Measurements from ENCODE around the gene SNAI1. TPM values are rescaled to one million over a fixed set of nuclear protein-coding genes. Genes with fewer than 3 reads are reported as not detected.

Gene SNAI1
- total RNA-seq, 2 experiments from 2014 or later: 0.21 to 0.61 TPM

- CTCF ChIA-PET: interaction anchor here (2.0 kb wide), 1 partner anchor 42 kb away, joined by 7 read pairs; no protein-coding TSS in a partner anchor
- no peaks in the 10 kb centered on the region for H3K9me3 Mint-ChIP-seq (ENCODE audit: low read depth)
Observed at GRCh38 chr20:50029083-50029696, 46.4 kb downstream of the SNAI1 start.

GRCh38 chr20:50029697-50030461 is 47.1 kb downstream of the SNAI1 start:
- H3K27me3 Mint-ChIP-seq: no peaks in the 10 kb centered on the region
- H3K4me1 Mint-ChIP-seq: no peaks in the 10 kb centered on the region
- CTCF ChIA-PET: interaction anchor here (1.7 to 2.0 kb wide), 2 partner anchors 41 to 51 kb away, joined by 5 to 7 read pairs; no protein-coding TSS in a partner anchor
- no peaks in the 10 kb centered on the region for H3K36me3 Mint-ChIP-seq
- DNase-seq: no peak
- ATAC-seq: no peak
- H3K27ac Mint-ChIP-seq: no peak overlapping the region
- H3K9me3 Mint-ChIP-seq (ENCODE audit: low read depth): no peaks in the 10 kb centered on the region
- no peak overlapping the region for H3K4me3 Mint-ChIP-seq

More at GRCh38 chr20:50029083-50029696, 46.4 kb downstream of the SNAI1 start:
- Mint-ChIP-seq H3K36me3 (no peaks in the 10 kb centered on the region), H3K4me3 (no peak overlapping the region), H3K4me1 (no peaks in the 10 kb centered on the region), H3K27ac (no peak overlapping the region), H3K27me3 (no peaks in the 10 kb centered on the region)
- no peak for ATAC-seq
- DNase-seq: no peak

- H3K4me3 Mint-ChIP-seq: no peak overlapping the region
- H3K9me3 Mint-ChIP-seq (ENCODE audit: low read depth): no peaks in the 10 kb centered on the region
- H3K36me3 Mint-ChIP-seq: no peaks in the 10 kb centered on the region
- no peaks in the 10 kb centered on the region for H3K4me1 Mint-ChIP-seq
- no peak for DNase-seq
- CTCF ChIA-PET: interaction anchor here (0.6 kb wide), 1 partner anchor 55 kb away, joined by 3 read pairs; no protein-coding TSS in a partner anchor
- H3K27ac Mint-ChIP-seq: no peak overlapping the region
- ATAC-seq: no peak
- H3K27me3 Mint-ChIP-seq: peaks cover 3% of the 10 kb centered on the region
Observed at GRCh38 chr20:50032955-50033666, 50.3 kb downstream of the SNAI1 start.

GRCh38 chr20:50034567-50035180 is 51.9 kb downstream of the SNAI1 start:
- ATAC-seq (no peak), DNase-seq (no peak)
- Mint-ChIP-seq H3K27ac (no peak overlapping the region), H3K9me3 (ENCODE audit: low read depth) (no peaks in the 10 kb centered on the region), H3K4me3 (no peak overlapping the region), H3K27me3 (peaks cover 4% of the 10 kb centered on the region), H3K4me1 (no peaks in the 10 kb centered on the region), H3K36me3 (no peaks in the 10 kb centered on the region)
- CTCF ChIA-PET: interaction anchor here (1.2 kb wide), 1 partner anchor 37 kb away, joined by 3 read pairs; no protein-coding TSS in a partner anchor

- H3K36me3 Mint-ChIP-seq: no peaks in the 10 kb centered on the region
- no peaks in the 10 kb centered on the region for H3K4me1 Mint-ChIP-seq
- no peak overlapping the region for H3K4me3 Mint-ChIP-seq
- DNase-seq: no peak
- CTCF ChIA-PET: interaction anchor here (1.2 to 2.2 kb wide), 3 partner anchors 35 to 57 kb away, joined by 3 to 13 read pairs (median 5); no protein-coding TSS in a partner anchor
- no peak for ATAC-seq
- no peak overlapping the region for H3K27ac Mint-ChIP-seq
- peaks cover 4% of the 10 kb centered on the region for H3K27me3 Mint-ChIP-seq
- no peaks in the 10 kb centered on the region for H3K9me3 Mint-ChIP-seq (ENCODE audit: low read depth)
Observed at GRCh38 chr20:50036703-50037102, 53.9 kb downstream of the SNAI1 start.

- no peak overlapping the region for H3K27ac Mint-ChIP-seq
- no peak for ATAC-seq
- no peak for DNase-seq
- H3K27me3 Mint-ChIP-seq: peaks cover 4% of the 10 kb centered on the region
- H3K4me3 Mint-ChIP-seq: no peak overlapping the region
- no peaks in the 10 kb centered on the region for H3K36me3 Mint-ChIP-seq
- CTCF ChIA-PET: interaction anchor here (1.2 to 2.2 kb wide), 3 partner anchors 34 to 58 kb away, joined by 3 to 13 read pairs (median 5); no protein-coding TSS in a partner anchor
- no peaks in the 10 kb centered on the region for H3K9me3 Mint-ChIP-seq (ENCODE audit: low read depth)
- no peaks in the 10 kb centered on the region for H3K4me1 Mint-ChIP-seq
Observed at GRCh38 chr20:50037123-50037522, 54.3 kb downstream of the SNAI1 start.

GRCh38 chr20:50037575-50037974 is 54.8 kb downstream of the SNAI1 start:
- no peak for DNase-seq
- Mint-ChIP-seq H3K36me3 (no peaks in the 10 kb centered on the region), H3K4me3 (no peak overlapping the region), H3K27me3 (peaks cover 4% of the 10 kb centered on the region), H3K27ac (no peak overlapping the region), H3K4me1 (no peaks in the 10 kb centered on the region), H3K9me3 (ENCODE audit: low read depth) (no peaks in the 10 kb centered on the region)
- no peak for ATAC-seq
- CTCF ChIA-PET: interaction anchor here (1.2 to 2.2 kb wide), 3 partner anchors 34 to 58 kb away, joined by 3 to 13 read pairs (median 5); no protein-coding TSS in a partner anchor

- no peak for DNase-seq
- Mint-ChIP-seq H3K27ac (no peak overlapping the region), H3K9me3 (ENCODE audit: low read depth) (no peaks in the 10 kb centered on the region), H3K27me3 (peaks cover 4% of the 10 kb centered on the region), H3K36me3 (no peaks in the 10 kb centered on the region), H3K4me3 (no peak overlapping the region), H3K4me1 (no peaks in the 10 kb centered on the region)
- CTCF ChIA-PET: no interaction called here
- ATAC-seq: no peak
Observed at GRCh38 chr20:50038169-50038568, 55.4 kb downstream of the SNAI1 start.

Other genes with a start within 250 kb of the SNAI1 start
- 10 to 100 TPM; 16.3 to 24.9 TPM for gene SLC9A8, start 170.2 kb upstream of the SNAI1 start, total RNA-seq
- gene SPATA2, start 67.5 kb upstream of the SNAI1 start, total RNA-seq: 10 to 100 TPM; 10.2 to 11.1 TPM
- 10 to 100 TPM; 65.2 to 74.4 TPM for gene RNF114, start 46.6 kb upstream of the SNAI1 start, total RNA-seq
- gene UBE2V1, start 130.2 kb downstream of the SNAI1 start, total RNA-seq: 100 to 1,000 TPM; 140 to 158 TPM
- 10 to 100 TPM; 24.2 to 25.4 TPM for gene PEDS1, start 170.7 kb downstream of the SNAI1 start, total RNA-seq
- gene CEBPB, start 207.8 kb downstream of the SNAI1 start, total RNA-seq: 10 to 100 TPM; 32.6 to 34.6 TPM

Data from activated CD8-positive, alpha-beta memory T cell treated with anti-CD3 and anti-CD28 coated beads, Interleukin-2, amount 10 ng/mL, durations not matched to agents 7 days and 5 days (primary cell).